ENCODE results near the gene GSTA3.

The GSTA3 gene

DNA sequence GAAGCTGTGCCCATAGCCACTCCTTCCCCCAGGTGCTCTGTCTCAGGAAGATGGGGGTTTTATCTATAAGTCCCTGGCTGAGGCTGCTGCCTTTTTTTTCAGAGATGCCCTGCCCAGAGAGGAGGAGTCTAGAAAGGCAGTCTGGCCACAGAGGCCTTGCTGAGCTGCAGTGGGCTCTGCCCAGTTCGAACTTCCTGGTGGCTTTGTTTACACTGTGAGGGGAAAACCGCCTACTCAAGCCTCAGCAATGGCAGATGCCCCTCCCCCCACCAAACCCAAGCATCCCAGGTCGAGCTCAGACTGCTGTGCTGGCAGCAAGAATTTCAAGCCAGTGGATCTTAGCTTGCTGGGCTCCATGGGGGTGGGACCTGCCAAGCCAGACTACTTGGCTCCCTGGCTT is 53.4 kb downstream of the GSTA3 start:
- DNase-seq = peak; percentile 87

DNA sequence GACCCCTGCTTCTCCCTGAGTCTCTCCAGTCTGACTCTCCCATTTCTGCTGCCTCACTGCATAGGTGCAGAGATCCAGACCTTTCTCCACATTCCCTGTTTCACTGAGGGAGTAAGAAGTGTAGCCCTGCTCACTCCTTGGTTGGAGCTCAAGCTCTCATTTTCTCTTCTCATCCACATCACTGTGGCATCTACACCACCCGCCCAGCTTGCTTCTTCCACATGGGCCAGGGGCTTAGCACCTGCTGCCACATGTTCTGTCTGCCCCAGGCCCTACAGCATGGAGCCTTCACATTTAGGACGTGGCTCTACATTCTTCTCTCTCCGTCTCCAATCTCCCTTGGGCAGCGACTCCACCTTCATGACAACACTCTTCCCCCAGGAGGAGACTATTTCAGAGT is 60.4 kb downstream of the GSTA3 start:
- no peak for DNase-seq

Measured in DMS53 (cell line).